ENCODE data around the gene PRKD1.

PRKD1 gene

GRCh38 chr14:29681316-29681715, 246.3 kb downstream of the PRKD1 start:
- TF ChIP-seq CEBPB (IDR thresholded peaks at IDR 0.05) = no peak
- no peak for TF ChIP-seq ZBTB7A (IDR thresholded peaks at IDR 0.05; ENCODE audit: low read depth)
- TF ChIP-seq RAD21 (IDR thresholded peaks at IDR 0.05; ENCODE audit: low read depth) = no peak
- no peak for TF ChIP-seq TEAD4 (IDR thresholded peaks at IDR 0.05)
- no peak for TF ChIP-seq TAF1 (IDR thresholded peaks at IDR 0.05; ENCODE audit: low read depth)
- no peak for TF ChIP-seq YY1 (IDR thresholded peaks at IDR 0.05; ENCODE audit: low read depth)
- no peak for TF ChIP-seq EP300 (IDR thresholded peaks at IDR 0.05; ENCODE audit: borderline replicate concordance)
- TF ChIP-seq NFIC (IDR thresholded peaks at IDR 0.05) = no peak
- no peak for TF ChIP-seq FOXM1 (IDR thresholded peaks at IDR 0.05; ENCODE audit: borderline replicate concordance, low read depth)

- TF ChIP-seq ZBTB7A (IDR thresholded peaks at IDR 0.05; ENCODE audit: low read depth) = no peak
- TF ChIP-seq TAF1 (IDR thresholded peaks at IDR 0.05; ENCODE audit: low read depth) = no peak
- TF ChIP-seq EP300 (IDR thresholded peaks at IDR 0.05; ENCODE audit: borderline replicate concordance) = no peak
- no peak for TF ChIP-seq REST (IDR thresholded peaks at IDR 0.05; ENCODE audit: low read depth)
- no peak for TF ChIP-seq EGR1 (IDR thresholded peaks at IDR 0.05)
- no peak for TF ChIP-seq CEBPB (IDR thresholded peaks at IDR 0.05)
- no peak for TF ChIP-seq RAD21 (IDR thresholded peaks at IDR 0.05; ENCODE audit: low read depth)
- TF ChIP-seq YY1 (IDR thresholded peaks at IDR 0.05; ENCODE audit: low read depth) = no peak
- no peak for TF ChIP-seq USF1 (IDR thresholded peaks at IDR 0.05)
- no peak for TF ChIP-seq CREB1 (IDR thresholded peaks at IDR 0.05; ENCODE audit: low read depth)
- TF ChIP-seq TCF12 (IDR thresholded peaks at IDR 0.05; ENCODE audit: low read depth) = no peak
- TF ChIP-seq FOXM1 (IDR thresholded peaks at IDR 0.05; ENCODE audit: borderline replicate concordance, low read depth) = no peak
These were observed 252.9 kb downstream of the PRKD1 start for GRCh38 chr14:29674566-29675285.

- no peak for TF ChIP-seq FOXM1 (IDR thresholded peaks at IDR 0.05; ENCODE audit: borderline replicate concordance, low read depth)
- no peak for TF ChIP-seq TEAD4 (IDR thresholded peaks at IDR 0.05)
- TF ChIP-seq, protein P1, sequence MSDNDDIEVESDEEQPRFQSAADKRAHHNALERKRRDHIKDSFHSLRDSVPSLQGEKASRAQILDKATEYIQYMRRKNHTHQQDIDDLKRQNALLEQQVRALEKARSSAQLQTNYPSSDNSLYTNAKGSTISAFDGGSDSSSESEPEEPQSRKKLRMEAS (IDR thresholded peaks at IDR 0.05) = no peak
- TF ChIP-seq REST (IDR thresholded peaks at IDR 0.05; ENCODE audit: low read depth) = no peak
- no peak for TF ChIP-seq YY1 (IDR thresholded peaks at IDR 0.05; ENCODE audit: low read depth)
- TF ChIP-seq CEBPB (IDR thresholded peaks at IDR 0.05) = no peak
- no peak for TF ChIP-seq ZBTB7A (IDR thresholded peaks at IDR 0.05; ENCODE audit: low read depth)
- no peak for TF ChIP-seq USF1 (IDR thresholded peaks at IDR 0.05)
- TF ChIP-seq EGR1 (IDR thresholded peaks at IDR 0.05) = no peak
- no peak for TF ChIP-seq EP300 (IDR thresholded peaks at IDR 0.05; ENCODE audit: borderline replicate concordance)
- no peak for TF ChIP-seq TCF12 (IDR thresholded peaks at IDR 0.05; ENCODE audit: low read depth)
- no peak for TF ChIP-seq TAF1 (IDR thresholded peaks at IDR 0.05; ENCODE audit: low read depth)
- no peak for TF ChIP-seq NFIC (IDR thresholded peaks at IDR 0.05)
- no peak for TF ChIP-seq CREB1 (IDR thresholded peaks at IDR 0.05; ENCODE audit: low read depth)
- no peak for TF ChIP-seq RAD21 (IDR thresholded peaks at IDR 0.05; ENCODE audit: low read depth)
These were observed 254.8 kb downstream of the PRKD1 start for GRCh38 chr14:29672831-29673230.

DNA sequence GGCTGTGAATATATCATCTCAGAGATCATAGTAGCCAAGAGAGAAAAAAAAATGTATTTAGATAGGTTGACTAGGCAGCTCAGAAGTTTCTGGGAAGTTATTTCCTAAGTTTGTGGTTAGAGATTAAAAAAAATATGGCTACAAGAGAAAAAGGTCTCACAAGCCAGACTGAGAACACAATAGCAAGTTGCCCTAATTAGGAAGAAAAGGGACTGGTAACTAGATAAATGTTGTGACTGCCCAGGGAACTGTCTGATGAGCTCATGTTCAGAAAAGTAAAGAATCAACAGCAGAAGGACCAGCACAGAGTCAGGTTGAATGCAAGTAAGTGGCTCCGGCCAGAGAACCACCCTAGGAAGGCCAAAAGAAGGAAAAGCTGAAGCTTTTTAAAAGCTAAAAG, 256.6 kb downstream of the PRKD1 start:
- TF ChIP-seq USF1 (IDR thresholded peaks at IDR 0.05) (no peak), REST (IDR thresholded peaks at IDR 0.05; ENCODE audit: low read depth) (no peak)

Data from Ishikawa (cell line).